NCI-H2227 treated with DMSO at 0.1 percent for 48 hours (cell line): ENCODE measurements around the gene TRIM8.

ENCODE experiments used
- DNase-seq: peaks from one replicate; lab custom pipeline; 2025; lab: John Stamatoyannopoulos, UW

TRIM8 gene

GRCh38 chr10:102616066-102616770 lies 28.1 kb upstream of the TRIM8 start:
- no peak for DNase-seq

DNA sequence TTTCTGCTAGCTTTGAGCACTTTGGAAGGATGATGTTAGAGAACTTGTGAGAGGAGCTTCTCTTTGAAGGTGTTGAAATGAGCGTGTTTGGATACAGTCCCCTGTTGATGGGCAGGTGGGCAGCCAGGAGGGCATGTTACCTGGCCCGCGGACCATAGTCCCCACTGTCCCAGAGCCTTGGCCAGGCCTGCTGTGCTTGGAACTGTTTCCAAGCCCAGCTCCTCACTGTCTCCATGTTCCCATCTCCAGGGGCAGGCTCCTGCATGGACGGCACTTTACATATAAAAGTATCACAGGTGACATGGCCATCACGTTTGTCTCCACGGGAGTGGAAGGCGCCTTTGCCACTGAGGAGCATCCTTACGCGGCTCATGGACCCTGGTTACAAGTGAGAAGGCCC lies 27.2 kb upstream of the TRIM8 start:
- DNase-seq: no peak

DNA sequence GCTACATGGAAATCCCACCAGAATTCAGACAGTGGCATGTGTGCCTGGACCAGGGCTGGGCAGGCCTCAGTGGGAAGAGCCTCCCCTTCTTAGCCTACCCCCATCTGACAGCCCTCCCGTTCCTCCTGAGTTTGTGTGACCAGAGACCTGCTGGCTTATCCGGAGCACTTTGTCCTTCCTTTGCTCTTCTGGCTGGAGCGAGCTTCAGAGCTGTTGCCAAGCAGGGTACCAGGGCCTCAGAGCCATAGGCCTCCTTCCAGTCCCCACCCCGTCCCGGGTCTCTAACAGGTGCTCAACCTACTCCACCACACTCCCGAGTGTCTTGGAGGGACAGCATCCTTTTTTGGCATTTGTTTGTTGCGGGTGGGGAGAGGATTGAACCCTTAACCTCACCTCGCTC lies 26.5 kb upstream of the TRIM8 start:
- DNase-seq: no peak

DNA sequence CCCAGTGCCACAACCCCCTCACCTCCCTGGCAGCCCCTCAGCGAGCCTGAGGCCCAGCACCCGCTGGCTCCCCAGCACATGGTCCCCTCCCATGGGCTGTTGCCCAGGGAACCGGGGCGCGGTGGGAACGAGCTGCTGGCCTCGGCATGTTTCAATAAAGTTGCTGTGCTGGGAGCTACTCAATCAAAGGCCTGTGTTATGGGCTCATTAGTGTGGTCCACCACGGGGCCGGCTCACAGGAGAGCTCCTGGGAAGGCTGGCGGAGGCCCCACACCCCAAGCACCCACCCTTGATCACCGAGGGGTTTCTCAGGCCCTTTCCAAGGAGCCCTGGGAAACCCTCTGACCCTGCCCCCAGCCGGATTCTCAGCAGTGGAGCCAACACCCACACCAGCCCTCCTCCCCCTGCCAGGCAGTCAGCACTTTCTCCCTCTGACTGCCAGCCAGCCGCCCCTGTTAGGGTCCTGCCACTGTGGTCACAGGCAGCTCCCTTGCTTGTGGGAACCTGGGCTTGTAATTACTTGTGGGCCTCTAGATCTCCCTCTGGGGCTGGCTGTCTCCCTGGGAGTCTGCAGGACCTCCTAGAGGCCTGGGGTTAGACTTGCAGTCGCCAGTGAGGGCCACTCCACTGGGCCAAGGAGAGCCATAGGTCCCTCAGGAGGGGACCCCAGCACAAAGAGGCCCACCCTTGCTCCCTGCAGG lies 24.8 kb upstream of the TRIM8 start:
- no peak for DNase-seq

DNA sequence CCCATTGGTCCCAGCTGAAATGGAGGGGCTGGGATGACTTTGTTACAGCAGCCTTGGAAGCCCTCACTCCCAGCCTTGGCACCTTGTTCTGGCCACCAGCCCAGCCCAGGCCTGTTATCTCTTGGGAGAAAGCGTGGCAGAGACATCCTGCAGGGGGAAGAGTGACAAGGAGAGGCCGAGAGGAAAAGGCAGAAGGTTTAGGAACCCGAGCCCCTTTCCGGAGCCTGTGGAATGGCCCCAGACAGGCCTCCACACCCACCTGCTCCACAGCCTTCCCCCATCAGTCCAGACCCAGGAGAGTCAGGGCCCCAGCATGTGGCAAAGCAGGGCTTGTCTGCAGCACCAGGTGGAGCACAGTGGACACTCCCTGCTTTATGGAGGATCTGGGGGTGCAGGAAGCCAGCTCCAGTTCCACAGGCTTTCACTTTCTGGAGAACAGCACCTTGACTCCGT lies 24.1 kb upstream of the TRIM8 start:
- no peak for DNase-seq

DNA sequence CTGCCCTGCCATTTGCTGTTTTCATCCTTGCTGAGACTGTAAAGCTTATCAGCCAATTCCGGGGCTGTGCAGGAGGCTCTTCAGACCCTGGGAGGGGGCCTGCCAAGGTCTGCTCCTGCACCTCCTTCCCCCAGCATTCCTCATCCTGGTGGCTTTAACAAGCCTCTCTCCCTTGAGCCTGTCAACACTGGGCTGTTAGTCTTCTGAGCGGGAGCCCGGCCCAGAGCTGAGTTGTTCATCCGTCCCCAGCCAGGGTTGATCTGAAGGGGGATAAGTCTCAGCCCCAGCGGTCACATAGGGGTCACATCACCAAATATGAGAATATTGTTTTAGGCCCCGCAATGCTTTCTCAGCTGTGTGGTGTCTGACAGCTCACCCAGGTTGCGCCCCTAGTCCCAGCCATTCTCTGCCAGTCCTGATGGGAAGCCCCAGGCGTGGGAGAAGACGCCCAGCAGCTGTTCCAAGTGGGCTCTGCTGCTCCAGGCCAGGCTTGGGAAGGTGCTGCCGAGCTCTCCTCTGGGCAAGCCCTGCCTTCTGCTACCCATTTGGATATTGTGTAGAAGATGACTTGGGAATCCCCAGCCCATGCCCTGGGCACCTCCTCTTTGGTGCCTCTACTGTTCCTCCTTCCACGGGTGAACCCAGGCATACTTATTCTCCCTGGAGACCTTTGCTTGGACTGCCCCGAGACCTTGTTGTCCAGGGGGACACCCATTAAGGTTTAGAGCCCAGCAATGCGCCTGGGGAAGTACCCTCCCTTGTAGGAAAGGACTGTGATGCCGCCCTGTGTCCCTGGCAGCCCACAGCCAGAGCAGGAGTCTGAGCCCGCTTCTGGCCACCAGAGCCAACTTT lies 23.5 kb upstream of the TRIM8 start:
- DNase-seq: no peak

- DNase-seq: no peak
These were observed 22.6 kb upstream of the TRIM8 start for GRCh38 chr10:102621443-102622325.

DNA sequence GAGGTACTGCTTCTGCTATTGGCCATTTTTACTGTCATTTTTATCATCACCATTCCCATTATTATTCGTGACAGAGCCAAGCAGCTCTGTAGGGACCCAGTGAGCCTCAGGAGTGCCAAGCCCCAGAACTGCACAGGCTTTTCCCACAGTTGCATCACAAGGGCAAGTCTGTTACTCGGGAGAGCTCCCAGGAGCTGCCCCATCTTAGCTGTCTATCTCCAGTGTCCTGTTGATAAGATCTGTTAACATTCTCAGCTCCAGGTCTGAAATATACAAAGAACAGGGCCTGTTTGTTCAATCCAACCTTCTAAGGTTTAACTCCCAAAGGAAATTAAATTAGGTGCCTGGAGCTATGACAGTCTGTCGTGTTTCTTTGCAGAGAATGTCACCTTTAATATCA lies 20.2 kb upstream of the TRIM8 start:
- no peak for DNase-seq

DNA sequence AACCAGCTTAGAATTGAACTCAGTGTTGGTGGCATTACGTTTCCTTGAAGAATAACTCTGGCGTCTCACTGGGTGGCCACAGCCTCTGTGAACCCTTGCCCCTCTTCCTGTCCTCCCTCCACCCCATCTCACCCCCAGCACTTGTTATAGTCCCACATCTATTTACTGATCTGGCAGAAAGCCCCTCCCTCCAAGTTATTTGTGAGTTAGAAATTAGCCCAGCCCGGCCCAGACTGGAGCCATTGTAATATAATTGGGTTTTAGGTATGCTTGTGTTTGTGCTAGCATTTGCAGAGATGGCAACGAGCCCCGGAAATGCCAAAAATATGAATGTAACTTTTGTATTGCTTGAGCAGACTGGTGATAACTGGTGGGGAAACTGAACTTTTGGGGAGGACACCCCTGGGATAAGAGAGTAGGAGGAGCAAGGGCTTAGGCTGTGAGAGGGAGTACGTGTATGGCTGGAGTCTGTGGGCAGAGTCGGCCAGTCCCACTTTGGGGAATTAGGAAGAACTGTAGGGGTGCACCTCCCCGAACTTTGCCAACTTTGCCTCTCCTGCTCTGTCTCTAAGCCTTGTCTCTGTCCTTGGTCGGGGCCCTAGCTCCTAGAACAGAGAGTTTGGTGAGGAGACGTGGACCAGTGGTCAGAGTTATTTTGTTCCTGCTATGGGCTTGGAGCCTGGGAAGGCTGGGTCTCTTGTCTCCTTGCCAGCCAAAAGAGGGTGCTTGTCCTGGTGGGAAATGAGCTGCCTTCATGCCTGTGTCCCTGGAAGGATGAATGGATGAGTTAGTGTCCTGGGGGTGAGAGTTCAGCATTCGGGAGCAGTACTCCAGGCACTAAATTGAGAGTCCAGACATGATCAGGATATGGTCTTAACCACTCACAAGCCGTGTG lies 19.3 kb upstream of the TRIM8 start:
- no peak for DNase-seq

DNA sequence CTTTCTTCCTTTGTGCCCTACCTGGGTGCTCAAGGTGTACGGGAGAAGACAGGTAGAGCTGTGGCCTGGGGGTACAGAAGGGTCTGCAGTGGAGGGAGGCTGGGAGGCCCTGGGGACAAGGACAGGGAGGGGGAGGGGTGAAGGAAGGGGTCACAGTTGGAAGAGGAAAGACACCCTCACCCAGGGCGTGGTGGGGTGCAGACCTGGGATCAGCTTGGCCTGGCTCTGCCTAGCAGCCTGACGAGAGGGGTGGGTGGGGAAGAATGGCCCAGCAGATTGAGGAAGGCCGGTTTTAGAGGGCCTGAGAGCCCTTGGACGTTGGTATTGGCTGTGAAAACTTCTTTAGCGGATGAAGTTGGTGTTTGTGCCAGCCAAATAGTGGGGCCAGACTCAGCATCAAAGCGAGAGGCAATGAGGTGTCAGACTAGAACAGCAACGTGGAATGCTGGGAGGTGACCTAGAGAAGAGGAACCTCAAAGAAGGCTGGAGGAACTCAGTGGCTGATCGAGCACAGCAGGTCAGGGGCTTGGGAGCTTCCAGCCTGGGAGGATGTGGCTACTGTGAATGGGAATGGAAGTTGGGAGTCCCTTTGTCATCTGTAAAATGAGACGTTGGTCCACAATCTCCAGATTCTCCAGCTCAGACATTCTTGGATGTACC lies 18.1 kb upstream of the TRIM8 start:
- DNase-seq: no peak

- DNase-seq: no peak
These were observed 17.0 kb upstream of the TRIM8 start for GRCh38 chr10:102627291-102627735.

- no peak for DNase-seq
These were observed 16.5 kb upstream of the TRIM8 start for GRCh38 chr10:102627736-102628293.

GRCh38 chr10:102628451-102628911 lies 15.8 kb upstream of the TRIM8 start:
- DNase-seq: no peak

DNA sequence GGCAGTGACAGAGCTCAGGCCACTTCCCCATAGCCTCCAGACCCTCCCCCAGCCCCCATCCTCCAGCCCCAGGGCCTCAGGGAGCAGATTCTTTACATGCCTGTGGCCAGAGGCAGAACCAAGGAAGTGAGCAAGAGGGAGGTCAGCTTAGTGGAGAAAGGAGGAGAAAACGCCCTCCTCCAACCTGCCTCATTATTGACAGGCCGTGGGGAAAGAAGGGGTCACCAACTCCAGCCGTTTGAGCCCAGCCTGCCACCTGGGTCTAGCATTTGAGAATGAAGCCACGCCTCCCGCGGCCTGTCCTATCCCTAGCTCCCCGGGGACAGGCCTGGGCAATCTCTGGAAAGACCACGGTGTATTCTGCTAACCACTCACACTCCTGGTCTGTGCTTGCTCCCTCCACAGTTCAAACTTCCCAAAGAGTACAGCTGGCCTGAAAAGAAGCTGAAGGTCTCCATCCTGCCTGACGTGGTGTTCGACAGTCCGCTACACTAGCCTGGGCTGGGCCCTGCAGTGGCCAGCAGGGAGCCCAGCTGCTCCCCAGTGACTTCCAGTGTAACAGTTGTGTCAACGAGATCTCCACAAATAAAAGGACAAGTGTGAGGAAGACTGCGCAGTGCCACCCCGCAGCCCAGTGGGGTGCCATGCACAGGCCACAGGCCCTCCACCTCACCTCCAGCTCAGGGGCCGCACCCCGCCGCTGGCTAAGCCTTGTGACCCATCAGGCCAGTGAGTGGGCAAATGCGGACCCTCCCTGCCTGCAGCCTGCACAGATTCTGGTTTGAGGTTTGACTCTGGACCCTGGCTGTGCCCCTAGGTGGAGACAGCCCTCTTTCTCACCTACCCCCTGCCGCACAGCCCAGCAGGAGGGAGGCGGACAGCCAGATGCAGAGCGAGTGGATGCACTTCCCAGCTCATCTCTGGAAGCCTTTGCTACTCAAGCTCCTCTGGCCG lies 14.3 kb upstream of the TRIM8 start:
- no peak for DNase-seq

DNA sequence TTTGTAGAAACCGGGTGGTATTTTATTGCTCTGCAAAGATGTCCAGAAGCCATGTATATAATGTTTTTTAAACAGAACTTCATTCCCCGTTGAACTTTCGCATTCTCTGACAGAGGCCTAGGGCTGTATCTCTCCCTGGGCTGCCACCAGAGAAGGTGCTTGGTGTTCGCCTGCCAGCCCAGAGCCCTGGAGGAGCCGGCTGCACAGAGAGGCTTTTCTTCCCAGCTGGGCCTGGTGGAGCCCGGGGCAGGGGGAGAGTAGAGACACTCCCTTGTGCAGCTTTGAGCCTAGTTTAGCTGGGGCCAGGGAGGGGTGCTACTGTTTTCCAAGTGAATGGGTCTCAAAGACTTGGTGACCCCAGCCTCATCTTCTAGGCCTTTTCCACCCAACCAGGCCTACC lies 13.6 kb upstream of the TRIM8 start:
- DNase-seq: no peak

DNA sequence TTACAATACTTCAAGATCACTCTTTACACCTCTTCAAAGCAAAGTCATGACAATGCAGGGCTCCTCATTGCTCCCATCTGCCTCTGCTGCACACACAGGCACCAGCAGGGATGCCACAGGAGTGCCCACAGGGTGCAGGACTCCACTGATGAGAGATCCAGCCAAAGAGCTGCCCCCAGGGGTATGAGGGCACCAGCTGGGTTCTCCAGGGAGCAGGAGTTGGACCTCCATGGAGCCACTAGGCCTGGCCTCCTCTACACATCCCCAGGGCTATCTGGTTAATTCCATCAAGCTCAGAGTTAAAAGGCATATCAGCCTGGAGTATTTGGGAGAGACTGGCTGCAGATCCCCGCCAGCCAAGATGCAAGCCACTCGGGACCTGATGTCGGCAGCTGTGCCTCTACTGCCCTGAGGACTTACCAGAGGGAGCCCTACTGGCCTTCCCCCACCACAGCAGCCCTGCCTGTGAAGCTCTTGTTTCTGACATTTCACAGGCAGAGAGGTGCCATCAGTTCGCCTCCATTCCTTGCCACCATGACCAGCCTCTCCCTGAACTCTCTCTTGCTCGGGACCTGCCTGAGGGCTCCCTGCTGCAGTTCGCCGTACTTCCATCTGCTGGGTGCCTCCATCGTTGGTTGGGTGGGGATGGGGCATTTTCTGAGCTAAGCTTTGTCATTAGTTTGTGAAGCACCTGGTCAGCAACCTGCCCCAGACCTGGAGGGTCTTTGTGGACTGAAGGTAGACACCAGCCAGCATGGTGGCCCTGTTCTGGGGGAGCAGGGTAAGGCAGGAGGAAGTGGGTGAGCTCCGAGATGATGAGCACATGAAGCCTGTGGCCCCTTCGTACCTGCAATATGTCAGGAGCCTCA lies 12.5 kb upstream of the TRIM8 start:
- DNase-seq: no peak

GRCh38 chr10:102632394-102633111 lies 11.7 kb upstream of the TRIM8 start:
- DNase-seq: no peak
